MM.1S (cell line): Measurements from ENCODE around the gene ZFP90.

Experiments
- CTCF ChIP-seq: fragments of 300-600 bp; sonication (generic); IDR thresholded peaks from 2 replicates; pipeline ENCODE4 v1.5.1; 2016; ENCODE audit warnings: antibody characterized with exemption, low read length, mixed read lengths
- EZH2 ChIP-seq: fragments of 300-600 bp; sonication (generic); optimal IDR thresholded peaks from 2 replicates; pipeline ENCODE3; 2017; ENCODE audit warnings: low read depth, mild to moderate bottlenecking, antibody characterized with exemption, low read length, mixed read lengths

- TF ChIP-seq CTCF (no peak), EZH2 (no peak)
These were observed 24.6 kb upstream of the ZFP90 start for GRCh38 chr16:68514511-68514910.
